ENCODE results near the gene SEMA4B.
"Not testable (repeated sequence)": the region's sequence is repeated elsewhere in the genome, so short reads cannot be mapped to it uniquely, and the experiment has no call there.

SEMA4B gene

DNA sequence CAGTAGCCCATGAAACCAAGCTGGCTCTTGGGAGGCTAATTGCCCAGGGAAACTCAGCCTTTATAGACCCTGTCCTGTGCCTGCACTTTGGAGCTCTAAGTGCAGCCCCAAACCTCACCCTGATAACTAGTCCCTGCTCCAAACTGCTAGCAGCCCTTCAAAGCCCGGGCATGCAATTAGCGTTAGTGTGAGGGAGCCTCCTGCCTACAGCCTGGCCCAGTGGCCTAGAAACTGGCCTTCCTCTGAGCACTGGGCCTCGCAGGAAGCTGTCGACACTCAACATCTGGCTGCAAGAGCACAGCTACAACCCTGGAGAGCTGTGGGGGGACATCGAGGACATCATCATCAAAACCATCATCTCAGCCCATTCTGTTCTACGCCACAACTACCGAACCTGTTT lies 56.6 kb downstream of the SEMA4B start:
- no peak for DNase-seq (ENCODE audit: low read depth in 2 of 2)

- no peak for DNase-seq (ENCODE audit: low read depth in 2 of 2)
Observed at GRCh38 chr15:90259524-90259923, 58.4 kb downstream of the SEMA4B start.

GRCh38 chr15:90260731-90261130 lies 59.6 kb downstream of the SEMA4B start:
- not testable (repeated sequence) for DNase-seq (ENCODE audit: low read depth in 2 of 2)

- DNase-seq (ENCODE audit: low read depth in 2 of 2) = no peak
Observed at GRCh38 chr15:90261811-90262210, 60.7 kb downstream of the SEMA4B start.

GRCh38 chr15:90262426-90262825 lies 61.3 kb downstream of the SEMA4B start:
- no peak for DNase-seq (ENCODE audit: low read depth in 2 of 2)

- no peak for DNase-seq (ENCODE audit: low read depth in 2 of 2)
Observed at GRCh38 chr15:90264671-90265070, 63.5 kb downstream of the SEMA4B start.

DNA sequence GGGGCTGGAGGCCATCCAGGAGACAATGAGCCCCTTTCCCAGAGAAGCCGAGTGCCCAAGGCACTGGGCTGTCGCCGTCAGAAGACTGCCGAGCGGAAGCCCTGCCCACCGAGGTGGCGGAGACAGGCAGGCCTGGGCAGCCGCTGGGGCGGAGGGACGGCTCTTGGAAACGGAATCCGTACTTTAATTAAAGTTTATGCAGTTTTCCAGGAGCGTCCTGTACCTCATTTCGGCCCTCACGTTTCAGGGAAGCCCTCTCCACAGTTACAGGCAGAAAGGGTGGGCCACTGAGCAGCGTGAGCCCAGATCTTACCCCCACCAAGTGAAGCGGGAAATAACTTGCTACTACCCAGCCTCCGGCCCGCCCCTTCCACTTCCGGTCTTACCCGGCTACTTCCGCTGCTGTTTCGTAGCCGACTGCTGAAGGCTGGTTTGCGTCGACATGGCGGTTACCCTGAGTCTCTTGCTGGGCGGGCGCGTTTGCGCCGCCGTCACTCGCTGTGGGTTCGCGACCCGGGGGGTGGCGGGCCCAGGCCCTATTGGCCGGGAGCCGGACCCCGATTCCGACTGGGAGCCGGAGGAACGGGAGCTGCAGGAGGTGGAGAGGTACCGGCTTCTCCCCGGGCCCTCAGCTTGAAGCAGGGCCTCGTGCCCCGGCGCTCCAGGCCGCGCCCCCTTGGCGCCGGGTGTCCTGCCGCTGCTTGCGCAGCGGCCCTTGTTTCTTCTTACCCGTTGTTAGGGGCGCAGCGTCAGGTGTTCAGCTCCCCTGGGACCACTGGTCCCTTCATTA lies 64.3 kb downstream of the SEMA4B start, which contains the start of gene NGRN:
NGRN (plus strand) TSS at position 402 of the 790 bp plus-strand sequence; CDS start at position 443, 41 bp downstream.
- peak; percentile 85 to 86 for DNase-seq (ENCODE audit: low read depth in 2 of 2)

DNA sequence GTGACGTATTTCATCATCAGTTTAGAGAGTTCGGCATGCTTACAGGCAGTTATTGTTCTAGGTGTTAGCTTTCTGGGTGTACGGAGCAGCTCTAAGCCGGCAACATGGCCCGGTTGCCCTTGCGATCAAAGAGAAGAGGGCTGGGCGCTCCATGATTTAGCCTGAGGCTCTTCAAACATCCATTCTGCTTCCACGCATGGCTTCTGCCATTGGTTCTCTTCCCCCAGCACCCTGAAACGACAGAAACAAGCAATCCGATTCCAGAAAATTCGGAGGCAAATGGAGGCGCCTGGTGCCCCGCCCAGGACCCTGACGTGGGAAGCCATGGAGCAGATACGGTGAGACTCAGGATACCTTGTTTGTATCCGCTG lies 64.9 kb downstream of the SEMA4B start:
- peak; percentile 10 to 16 for DNase-seq (ENCODE audit: low read depth in 2 of 2)

- no peak for DNase-seq (ENCODE audit: low read depth in 2 of 2)
Observed at GRCh38 chr15:90266485-90266884, 65.4 kb downstream of the SEMA4B start.

GRCh38 chr15:90268415-90268814 lies 67.3 kb downstream of the SEMA4B start:
- DNase-seq (ENCODE audit: low read depth in 2 of 2) = no peak

- no peak for DNase-seq (ENCODE audit: low read depth in 2 of 2)
Observed at GRCh38 chr15:90270502-90271150, 69.5 kb downstream of the SEMA4B start.

DNA sequence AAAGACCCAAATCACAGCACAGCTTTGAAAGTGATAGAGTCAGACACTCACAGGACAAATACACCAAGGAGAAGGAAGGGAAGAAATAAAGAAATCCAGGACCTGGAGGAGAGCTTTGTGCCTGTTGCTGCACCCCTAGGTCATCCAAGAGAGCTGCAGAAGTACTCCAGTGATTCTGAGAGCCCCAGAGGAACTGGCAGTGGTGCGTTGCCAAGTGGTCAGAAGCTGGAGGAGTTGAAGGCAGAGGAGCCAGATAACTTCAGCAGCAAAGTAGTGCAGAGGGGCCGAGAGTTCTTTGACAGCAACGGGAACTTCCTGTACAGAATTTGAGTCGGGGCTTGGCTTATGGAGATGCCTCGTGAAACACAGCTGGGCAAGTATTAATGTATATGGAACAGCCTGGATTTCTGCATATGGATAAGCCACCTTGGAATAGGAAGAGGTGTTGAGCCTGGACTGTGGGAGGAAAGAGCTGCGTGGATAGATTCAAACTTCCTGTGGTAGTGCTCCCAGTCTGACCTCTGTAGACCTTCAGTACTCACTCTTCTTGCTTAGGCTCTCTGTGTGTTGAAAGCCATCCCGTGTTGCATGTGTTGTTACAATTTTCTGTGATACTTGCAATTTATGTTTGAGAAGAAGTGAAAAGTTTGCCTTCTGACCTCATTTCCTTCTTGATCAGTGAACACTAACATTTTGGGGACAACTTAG lies 70.5 kb downstream of the SEMA4B start:
- no peak for DNase-seq (ENCODE audit: low read depth in 2 of 2)

- DNase-seq (ENCODE audit: low read depth in 2 of 2) = not testable (repeated sequence)
Observed at GRCh38 chr15:90278467-90278866, 77.3 kb downstream of the SEMA4B start.
